ENCODE results near the gene CMSS1.

The CMSS1 gene

DNA sequence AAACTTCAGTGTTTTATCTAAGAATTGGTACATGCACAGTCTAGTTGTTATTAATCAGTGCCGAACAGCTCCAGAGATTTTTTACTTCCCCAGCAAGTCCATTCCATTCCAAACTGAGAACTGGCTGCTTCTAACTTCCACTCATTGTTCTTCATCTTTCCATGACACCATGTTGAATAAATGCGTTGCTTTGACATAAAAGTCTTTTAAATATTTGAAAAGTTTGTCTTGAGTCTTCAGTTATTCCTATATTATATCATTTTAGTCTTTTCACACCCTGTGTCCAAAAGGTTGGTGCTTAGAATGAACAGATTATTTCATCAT lies 65.4 kb downstream of the CMSS1 start:
- Histone ChIP-seq H3K36me3 (replicated peaks; ENCODE audit: insufficient read depth, low read length) (no peaks in the 10 kb centered on the region), H3K4me3 (ENCODE audit: low read length) (no peak overlapping the region), H4K20me1 (ENCODE audit: insufficient read depth, low read length) (no peaks in the 10 kb centered on the region), H2AFZ (ENCODE audit: low read length) (no peak overlapping the region), H3F3A (ENCODE audit: insufficient read depth, low read length) (no peaks in the 10 kb centered on the region), H3K4me1 (ENCODE audit: low read length) (no peaks in the 10 kb centered on the region), H3K79me2 (ENCODE audit: low read length) (no peaks in the 10 kb centered on the region), H3K9ac (ENCODE audit: low read length) (no peak overlapping the region), H3K27me3 (replicated peaks; ENCODE audit: insufficient read depth, low read length) (no peaks in the 10 kb centered on the region), H3K9me2 (replicated peaks; ENCODE audit: insufficient read depth, low read length) (no peaks in the 10 kb centered on the region), H3K27ac (ENCODE audit: low read length) (no peak overlapping the region), H3K9me3 (replicated peaks; ENCODE audit: insufficient read depth, low read length) (no peaks in the 10 kb centered on the region), H3K4me2 (ENCODE audit: low read depth, low read length) (no peak overlapping the region)
- TF ChIP-seq EZH2 (optimal IDR thresholded peaks at IDR 0.05; ENCODE audit: low read depth, low read length) (no peak), EZH2phosphoT487 (IDR thresholded peaks at IDR 0.05; ENCODE audit: low read length) (no peak)
- TF ChIP-seq, protein P1, sequence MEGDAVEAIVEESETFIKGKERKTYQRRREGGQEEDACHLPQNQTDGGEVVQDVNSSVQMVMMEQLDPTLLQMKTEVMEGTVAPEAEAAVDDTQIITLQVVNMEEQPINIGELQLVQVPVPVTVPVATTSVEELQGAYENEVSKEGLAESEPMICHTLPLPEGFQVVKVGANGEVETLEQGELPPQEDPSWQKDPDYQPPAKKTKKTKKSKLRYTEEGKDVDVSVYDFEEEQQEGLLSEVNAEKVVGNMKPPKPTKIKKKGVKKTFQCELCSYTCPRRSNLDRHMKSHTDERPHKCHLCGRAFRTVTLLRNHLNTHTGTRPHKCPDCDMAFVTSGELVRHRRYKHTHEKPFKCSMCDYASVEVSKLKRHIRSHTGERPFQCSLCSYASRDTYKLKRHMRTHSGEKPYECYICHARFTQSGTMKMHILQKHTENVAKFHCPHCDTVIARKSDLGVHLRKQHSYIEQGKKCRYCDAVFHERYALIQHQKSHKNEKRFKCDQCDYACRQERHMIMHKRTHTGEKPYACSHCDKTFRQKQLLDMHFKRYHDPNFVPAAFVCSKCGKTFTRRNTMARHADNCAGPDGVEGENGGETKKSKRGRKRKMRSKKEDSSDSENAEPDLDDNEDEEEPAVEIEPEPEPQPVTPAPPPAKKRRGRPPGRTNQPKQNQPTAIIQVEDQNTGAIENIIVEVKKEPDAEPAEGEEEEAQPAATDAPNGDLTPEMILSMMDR (IDR thresholded peaks at IDR 0.05; ENCODE audit: low read length) = no peak
- DNase-seq = no peak

DNA sequence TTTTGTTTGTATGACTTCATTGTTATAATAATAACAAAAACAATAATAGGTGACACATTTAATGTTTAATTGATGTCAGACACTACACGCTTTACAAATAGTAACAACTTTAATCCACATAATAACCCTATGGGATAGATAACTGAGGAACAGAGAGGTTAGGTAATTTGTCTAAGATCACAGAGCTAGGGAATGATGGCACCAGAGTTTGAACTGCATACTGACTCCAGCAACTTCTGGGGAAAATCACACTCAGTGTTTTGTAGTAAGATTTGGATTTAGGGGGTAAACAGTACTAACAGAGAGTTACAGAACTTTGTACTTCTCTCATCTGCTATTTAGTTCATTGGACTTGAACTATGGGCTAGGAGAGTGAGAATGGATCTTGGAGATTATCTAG lies 66.0 kb downstream of the CMSS1 start:
- no peak overlapping the region for H3K27ac ChIP-seq (ENCODE audit: low read length)
- no peaks in the 10 kb centered on the region for H3K9me3 ChIP-seq (replicated peaks; ENCODE audit: insufficient read depth, low read length)
- H3K79me2 ChIP-seq (ENCODE audit: low read length) = no peaks in the 10 kb centered on the region
- H3K4me2 ChIP-seq (ENCODE audit: low read depth, low read length) = no peak overlapping the region
- H3K4me1 ChIP-seq (ENCODE audit: low read length) = no peaks in the 10 kb centered on the region
- no peaks in the 10 kb centered on the region for H3K9me2 ChIP-seq (replicated peaks; ENCODE audit: insufficient read depth, low read length)
- no peak for DNase-seq
- no peak overlapping the region for H3K4me3 ChIP-seq (ENCODE audit: low read length)
- TF ChIP-seq EZH2phosphoT487 (IDR thresholded peaks at IDR 0.05; ENCODE audit: low read length) (no peak), EZH2 (optimal IDR thresholded peaks at IDR 0.05; ENCODE audit: low read depth, low read length) (no peak)
- TF ChIP-seq, protein P1 (IDR thresholded peaks at IDR 0.05; ENCODE audit: low read length) = no peak
- H3K27me3 ChIP-seq (replicated peaks; ENCODE audit: insufficient read depth, low read length) = no peaks in the 10 kb centered on the region
- H3K9ac ChIP-seq (ENCODE audit: low read length) = no peak overlapping the region
- no peaks in the 10 kb centered on the region for H3F3A ChIP-seq (ENCODE audit: insufficient read depth, low read length)
- H4K20me1 ChIP-seq (ENCODE audit: insufficient read depth, low read length) = no peaks in the 10 kb centered on the region
- H3K36me3 ChIP-seq (replicated peaks; ENCODE audit: insufficient read depth, low read length) = no peaks in the 10 kb centered on the region
- no peak overlapping the region for H2AFZ ChIP-seq (ENCODE audit: low read length)

DNA sequence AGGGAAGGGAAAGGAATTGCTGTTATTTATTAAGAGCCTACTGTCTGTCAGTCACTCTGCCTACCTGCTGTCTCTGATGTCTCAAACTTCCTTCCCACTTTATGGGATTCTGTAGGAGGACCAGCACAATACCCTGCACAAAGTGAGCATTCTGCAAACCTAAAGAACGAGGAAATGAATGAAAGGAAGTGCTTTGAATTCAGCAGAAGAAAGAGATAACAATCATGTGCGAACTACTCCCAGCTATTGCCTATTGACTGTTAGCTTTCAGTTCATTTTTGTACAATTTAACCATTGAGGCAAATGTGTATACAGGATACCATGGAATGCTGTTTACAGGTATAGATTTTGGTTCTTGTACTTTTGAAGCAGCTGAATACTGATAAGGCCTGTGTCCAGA lies 66.8 kb downstream of the CMSS1 start:
- Histone ChIP-seq H3K27ac (ENCODE audit: low read length) (no peak overlapping the region), H3K9ac (ENCODE audit: low read length) (no peak overlapping the region), H3K4me3 (ENCODE audit: low read length) (no peak overlapping the region), H2AFZ (ENCODE audit: low read length) (no peak overlapping the region), H3K4me1 (ENCODE audit: low read length) (no peaks in the 10 kb centered on the region), H4K20me1 (ENCODE audit: insufficient read depth, low read length) (no peaks in the 10 kb centered on the region), H3K27me3 (replicated peaks; ENCODE audit: insufficient read depth, low read length) (no peaks in the 10 kb centered on the region), H3K4me2 (ENCODE audit: low read depth, low read length) (no peak overlapping the region), H3K36me3 (replicated peaks; ENCODE audit: insufficient read depth, low read length) (no peaks in the 10 kb centered on the region), H3K79me2 (ENCODE audit: low read length) (no peaks in the 10 kb centered on the region), H3F3A (ENCODE audit: insufficient read depth, low read length) (no peaks in the 10 kb centered on the region), H3K9me3 (replicated peaks; ENCODE audit: insufficient read depth, low read length) (no peaks in the 10 kb centered on the region), H3K9me2 (replicated peaks; ENCODE audit: insufficient read depth, low read length) (no peaks in the 10 kb centered on the region)
- TF ChIP-seq EZH2phosphoT487 (IDR thresholded peaks at IDR 0.05; ENCODE audit: low read length) (no peak), EZH2 (optimal IDR thresholded peaks at IDR 0.05; ENCODE audit: low read depth, low read length) (no peak)
- TF ChIP-seq, protein P1 (IDR thresholded peaks at IDR 0.05; ENCODE audit: low read length) = no peak
- no peak for DNase-seq

Data from MM.1S (cell line).